ENCODE data around the gene SRF.

Gene SRF

DNA sequence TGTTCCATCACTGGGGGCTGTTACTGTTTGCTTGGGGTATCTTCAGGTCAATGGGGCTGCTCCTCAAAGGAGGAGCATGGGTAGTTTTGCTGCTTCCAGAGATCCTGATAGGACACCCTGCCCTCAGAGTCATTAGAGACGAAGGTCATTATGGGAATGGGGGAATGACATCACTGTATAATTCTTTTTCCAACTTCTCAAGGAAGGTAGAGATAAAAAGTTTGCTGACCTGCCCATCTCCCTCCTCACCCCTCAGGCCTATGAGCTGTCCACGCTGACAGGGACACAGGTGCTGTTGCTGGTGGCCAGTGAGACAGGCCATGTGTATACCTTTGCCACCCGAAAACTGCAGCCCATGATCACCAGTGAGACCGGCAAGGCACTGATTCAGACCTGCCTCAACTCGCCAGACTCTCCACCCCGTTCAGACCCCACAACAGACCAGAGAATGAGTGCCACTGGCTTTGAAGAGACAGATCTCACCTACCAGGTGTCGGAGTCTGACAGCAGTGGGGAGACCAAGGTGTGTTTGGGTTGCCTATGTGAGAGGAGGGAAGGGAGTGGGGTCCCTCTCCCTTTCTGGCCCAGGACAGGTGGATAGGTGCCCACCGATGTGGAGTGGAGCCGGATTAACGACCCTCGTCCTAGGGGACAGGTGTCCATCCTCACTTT is 2.7 kb downstream of the SRF start:
- no peak for TF ChIP-seq CTCF (IDR thresholded peaks at IDR 0.05; ENCODE audit: low read depth, low read length)
- peak overlapping the region; percentile 91 for H3K4me3 ChIP-seq (ENCODE audit: low read depth, low read length)

DNA sequence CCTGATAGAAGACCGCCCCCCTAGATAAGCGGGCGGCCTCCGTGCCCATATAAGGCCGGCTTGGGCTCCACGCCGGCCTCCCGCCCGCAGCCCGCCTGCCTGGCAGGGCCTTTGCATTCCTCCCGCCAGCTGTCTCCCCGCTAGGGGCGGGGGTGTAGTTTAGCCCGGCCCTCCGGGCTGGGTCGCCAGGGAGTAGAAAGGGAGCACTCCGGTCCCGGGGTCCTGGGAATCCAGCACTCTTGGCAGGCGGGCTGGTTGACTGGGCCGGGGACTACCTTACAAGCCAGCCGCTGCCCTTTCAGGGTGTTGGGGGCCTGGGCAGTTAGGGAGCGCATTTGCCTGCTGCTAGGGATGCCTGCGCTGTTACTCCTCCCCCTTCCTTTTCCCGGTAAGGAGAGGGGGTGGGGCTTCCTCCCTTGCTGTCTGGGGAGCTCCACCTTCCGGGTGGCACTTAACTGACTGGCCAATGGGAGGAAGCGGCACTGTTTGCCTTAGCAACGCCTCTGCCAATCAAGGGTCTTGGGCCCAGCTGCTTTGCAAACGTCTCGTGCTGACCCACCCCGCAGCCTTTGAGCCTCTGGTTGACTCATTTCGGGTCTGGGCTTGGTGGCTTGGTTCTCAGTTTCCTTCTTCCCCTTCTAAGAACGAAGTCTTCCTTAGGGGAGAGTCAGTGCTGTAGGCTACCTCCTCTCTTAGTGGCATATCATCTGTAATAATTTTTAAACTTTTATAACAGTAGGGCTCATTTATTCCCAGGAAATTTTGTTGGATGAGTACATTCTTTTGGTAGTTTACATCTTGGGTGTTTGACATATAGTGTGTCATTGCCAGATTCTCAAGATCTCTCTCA is 3.4 kb downstream of the SRF start:
- peak overlapping the region; percentile 91 for H3K4me3 ChIP-seq (ENCODE audit: low read depth, low read length)
- TF ChIP-seq CTCF (IDR thresholded peaks at IDR 0.05; ENCODE audit: low read depth, low read length) = no peak

- no peak overlapping the region for H3K4me3 ChIP-seq (ENCODE audit: low read depth, low read length)
- no peak for TF ChIP-seq CTCF (IDR thresholded peaks at IDR 0.05; ENCODE audit: low read depth, low read length)
Measured at GRCh38 chr6:43175676-43176422, 4.8 kb downstream of the SRF start.

DNA sequence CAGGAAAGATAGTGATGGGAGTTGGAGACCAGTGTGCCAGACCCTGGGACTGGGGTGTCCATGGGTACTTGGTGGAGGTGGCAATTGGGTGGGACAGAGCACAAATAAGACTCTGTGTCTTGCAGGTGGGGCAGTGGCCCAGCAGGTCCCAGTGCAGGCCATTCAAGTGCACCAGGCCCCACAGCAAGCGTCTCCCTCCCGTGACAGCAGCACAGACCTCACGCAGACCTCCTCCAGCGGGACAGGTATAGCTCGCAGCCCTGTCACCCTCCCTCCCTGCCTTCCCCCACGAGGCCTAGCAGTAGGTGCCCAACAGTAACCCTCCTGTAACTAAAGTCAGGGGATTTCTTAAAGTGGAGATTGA is 5.3 kb downstream of the SRF start:
- no peak overlapping the region for H3K4me3 ChIP-seq (ENCODE audit: low read depth, low read length)
- no peak for TF ChIP-seq CTCF (IDR thresholded peaks at IDR 0.05; ENCODE audit: low read depth, low read length)

- H3K4me3 ChIP-seq (ENCODE audit: low read depth, low read length) = no peak overlapping the region
- TF ChIP-seq CTCF (IDR thresholded peaks at IDR 0.05; ENCODE audit: low read depth, low read length) = no peak
Measured at GRCh38 chr6:43178150-43178549, 7.1 kb downstream of the SRF start.

- H3K4me3 ChIP-seq (ENCODE audit: low read depth, low read length) = no peak overlapping the region
- no peak for TF ChIP-seq CTCF (IDR thresholded peaks at IDR 0.05; ENCODE audit: low read depth, low read length)
Measured at GRCh38 chr6:43178951-43179830, 8.1 kb downstream of the SRF start.

Data from WI38 (cell line).